Bronchial epithelial cell (primary cell): ENCODE measurements around the gene INCA1. TPM values are rescaled to one million over a fixed set of nuclear protein-coding genes. Genes with fewer than 3 reads are reported as not detected.

ENCODE experiments used
- DNase-seq: peaks from one replicate; pipeline ENCODE4 v3.0.0-alpha.2; 2010; ENCODE audit warnings: low read depth
- FAIRE-seq: peaks from 2 replicates; lab custom pipeline; 2011; peaks lifted over from hg19 to GRCh38; lab: Jason Lieb, UNC
- H3K27me3 ChIP-seq: 2 replicates; pipeline ENCODE4 v1.5.1; 2011; ENCODE audit warnings: low read length; ENCODE audit not compliant: control insufficient read depth, insufficient read depth
- H3K36me3 ChIP-seq: 2 replicates; pipeline ENCODE4 v1.5.1; 2011; ENCODE audit warnings: low read length; ENCODE audit not compliant: control insufficient read depth, insufficient read depth
- H3K4me3 ChIP-seq: 2 replicates; pipeline ENCODE4 v1.5.1; 2011; ENCODE audit warnings: mild to moderate bottlenecking, low read depth, low read length, control low read depth
- CTCF ChIP-seq: IDR thresholded peaks from 2 replicates; pipeline ENCODE4 v1.5.1; 2011; ENCODE audit warnings: mild to moderate bottlenecking, moderate library complexity, low read length, control low read depth, inconsistent platforms; ENCODE audit not compliant: insufficient read depth, severe bottlenecking
- total RNA-seq: library from RNA; depleted of rRNA; stranded (reverse); fragments of >200 nt; gene quantifications from 2 replicates; pipeline ENCODE4 v1.2.1, GENCODE V29; 2014

Gene INCA1
- total RNA-seq, 1 donor from 2014 or later = 0.53 TPM

GRCh38 chr17:4947411-4948165, 49.7 kb downstream of the INCA1 start:
- Histone ChIP-seq H3K27me3 (no peaks in the 10 kb centered on the region), H3K36me3 (peaks cover 13% of the 10 kb centered on the region), H3K4me3 (peak overlapping the region; percentile 99)
- no peak for TF ChIP-seq CTCF
- FAIRE-seq (no peak), DNase-seq (no peak)

DNA sequence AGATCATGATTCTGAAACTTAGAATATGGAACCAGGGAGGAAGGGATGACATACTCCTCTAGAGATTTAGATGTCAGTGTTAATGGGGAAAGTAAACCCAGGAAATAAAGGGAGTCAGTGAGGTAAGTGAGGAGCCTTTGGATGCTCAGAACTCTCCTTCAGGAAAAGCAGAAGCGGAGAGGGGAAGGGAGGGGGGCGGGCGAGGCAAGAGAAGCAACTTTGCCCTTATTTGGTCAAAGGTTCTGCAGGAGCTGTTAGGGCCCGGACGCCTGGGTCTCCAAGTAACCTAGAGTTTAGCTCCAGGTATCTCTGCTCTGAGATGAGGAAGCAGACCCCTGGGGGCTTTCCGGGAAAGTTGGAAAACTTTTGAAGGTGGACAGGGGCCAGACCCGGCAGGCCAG, 50.3 kb downstream of the INCA1 start:
- Histone ChIP-seq H3K4me3 (peak overlapping the region; percentile 99), H3K27me3 (no peaks in the 10 kb centered on the region), H3K36me3 (peaks cover 14% of the 10 kb centered on the region)
- DNase-seq (no peak), FAIRE-seq (no peak)
- TF ChIP-seq CTCF = no peak

DNA sequence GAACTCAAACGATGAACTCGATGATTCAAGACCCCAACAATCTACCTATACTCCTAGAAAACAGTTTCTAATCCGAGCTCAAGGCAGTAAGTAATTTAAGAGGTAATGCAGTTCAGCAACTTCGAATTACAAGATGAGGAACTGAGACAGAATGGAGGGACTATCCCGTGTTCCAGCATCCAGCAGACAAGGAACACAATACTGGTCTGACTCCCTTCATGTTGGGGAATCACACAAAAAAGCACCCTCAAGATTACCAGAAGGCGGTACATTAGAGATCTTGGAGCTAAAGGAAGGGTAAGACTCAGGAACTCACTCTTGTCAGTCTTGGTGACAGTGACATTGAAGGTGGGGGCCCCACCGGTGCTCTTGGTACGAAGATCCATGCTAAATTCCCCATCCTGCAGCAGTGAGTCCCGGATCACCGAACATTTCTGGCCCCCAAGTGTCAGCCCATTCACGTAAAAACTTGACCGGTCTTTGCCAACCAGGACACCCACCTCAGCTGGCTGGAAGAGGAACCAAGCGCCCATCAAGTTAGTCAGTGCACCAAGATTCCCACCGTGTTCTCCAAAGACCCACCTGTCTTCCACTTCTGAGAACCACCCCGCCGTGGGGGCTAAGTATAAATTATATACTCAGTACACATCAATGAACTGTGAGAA, 50.9 kb downstream of the INCA1 start:
- no peak for TF ChIP-seq CTCF
- peaks cover 16% of the 10 kb centered on the region for H3K36me3 ChIP-seq
- no peaks in the 10 kb centered on the region for H3K27me3 ChIP-seq
- FAIRE-seq (peak; percentile 18), DNase-seq (no peak)
- peak overlapping the region; percentile 99 for H3K4me3 ChIP-seq

DNA sequence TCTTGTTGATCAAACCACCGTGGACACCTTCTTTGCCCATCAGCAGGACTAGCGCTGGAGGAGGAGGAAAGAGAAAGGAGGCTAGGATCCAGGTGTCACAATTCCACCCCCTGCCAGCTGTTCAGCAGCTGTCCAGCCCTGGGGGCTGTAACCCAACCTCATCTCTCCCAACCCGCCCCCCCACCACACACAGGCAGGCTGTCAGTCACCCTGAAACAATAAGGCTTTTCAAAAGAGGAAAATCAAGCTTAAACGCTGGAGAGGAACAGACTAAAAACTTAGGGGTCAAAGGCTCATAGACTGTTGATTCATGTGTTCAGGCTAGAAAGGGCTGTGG, 51.4 kb downstream of the INCA1 start:
- Histone ChIP-seq H3K36me3 (peaks cover 16% of the 10 kb centered on the region), H3K27me3 (no peaks in the 10 kb centered on the region), H3K4me3 (peak overlapping the region; percentile 99)
- TF ChIP-seq CTCF = no peak
- peak; percentile 13 for FAIRE-seq
- no peak for DNase-seq

DNA sequence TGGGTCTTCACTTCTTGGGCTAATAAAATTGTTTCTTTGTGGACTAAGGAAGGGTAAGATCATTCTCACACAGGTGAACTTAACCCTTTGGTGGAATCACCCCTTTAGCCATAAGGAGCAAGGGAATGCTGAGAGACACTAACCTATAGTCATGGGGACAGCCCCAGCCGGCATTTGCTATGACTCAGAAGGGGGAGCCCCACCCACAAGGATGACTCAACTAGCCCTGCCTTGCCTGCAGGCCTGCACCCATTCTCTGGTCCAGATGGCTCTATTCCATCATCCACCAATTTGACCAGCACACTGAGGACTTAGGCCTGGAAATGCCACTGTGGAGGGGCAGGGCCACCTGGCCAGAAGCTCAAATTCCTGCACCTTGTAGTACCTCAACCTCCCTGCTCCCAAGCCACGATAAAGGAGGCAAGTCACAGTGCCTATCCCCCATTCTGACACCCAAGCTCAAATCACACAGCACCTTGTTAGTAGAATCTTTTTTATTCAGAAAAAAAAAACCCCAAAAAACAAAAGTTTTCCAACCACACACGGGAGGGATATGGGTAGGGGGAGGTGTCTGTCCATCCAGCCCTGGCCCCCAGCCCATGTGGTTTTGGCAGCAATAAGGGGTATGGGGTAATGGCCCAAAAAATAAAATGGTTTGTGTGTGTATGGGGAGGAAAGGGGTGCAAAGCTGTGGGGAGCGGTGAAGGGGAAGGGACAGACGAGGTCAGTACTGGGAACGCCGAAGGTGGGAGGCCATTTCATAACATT, 52.0 kb downstream of the INCA1 start:
- FAIRE-seq (no peak), DNase-seq (peak; percentile 92)
- no peaks in the 10 kb centered on the region for H3K27me3 ChIP-seq
- no peak for TF ChIP-seq CTCF
- peaks cover 16% of the 10 kb centered on the region for H3K36me3 ChIP-seq
- H3K4me3 ChIP-seq = no peak overlapping the region
